IMR-90 (cell line): ENCODE results near the gene RSBN1L. TPM values are rescaled to one million over a fixed set of nuclear protein-coding genes. Genes with fewer than 3 reads are reported as not detected.
A peak's percentile ranks its signal among the peaks of the same experiment; 100 is the strongest.

Experiments used
- ATAC-seq: fragments of 200-7000 bp; cut with Tn5 transposase; 2 replicates; pipeline ENCODE4 v1.9.1; 2020; ENCODE audit warnings: low read depth, mild to moderate bottlenecking, moderate library complexity
- BruUV-seq: library from RNA; stranded (reverse); fragments of 400-500 nt; replicated peaks from 2 replicates; lab custom pipeline; 2021; lab: Mats Ljungman, UMichigan
- CTCF ChIA-PET: fragments of 300-600 bp; formaldehyde crosslinking; extraction: SDS; loops from one replicate; lab custom pipeline; 2021; ENCODE audit warnings: antibody characterized with exemption; lab: Yijun Ruan, JAX
- POLR2A ChIA-PET: fragments of 300-600 bp; sonication (Branson Sonifier 250); formaldehyde crosslinking; loops from one replicate; lab custom pipeline; 2022; ENCODE audit warnings: antibody characterized with exemption; ENCODE audit not compliant: unreplicated experiment; lab: Charles Lee
- DNase-seq: peaks from one replicate; pipeline ENCODE4 v3.0.0; 2013
- H2AFZ ChIP-seq: replicated peaks from 2 replicates; pipeline ENCODE3; 2013; ENCODE audit warnings: low read length, mild to moderate bottlenecking; ENCODE audit not compliant: poor library complexity
- H2AK5ac ChIP-seq: 2 replicates; pipeline ENCODE4 v1.6.1; 2013; ENCODE audit warnings: low read depth, low read length, inconsistent platforms
- H2AK9ac ChIP-seq: replicated peaks from 2 replicates; pipeline ENCODE3; 2013; ENCODE audit warnings: mild to moderate bottlenecking, low read depth, low read length, moderate library complexity; ENCODE audit not compliant: poor library complexity
- H2BK120ac ChIP-seq: 2 replicates; pipeline ENCODE4 v1.6.1; 2013; ENCODE audit warnings: low read depth, low read length, inconsistent platforms
- H2BK15ac ChIP-seq: 3 replicates; pipeline ENCODE4 v1.6.1; 2013; ENCODE audit warnings: low read depth, low read length, inconsistent platforms
- H2BK20ac ChIP-seq: 2 replicates; pipeline ENCODE4 v1.6.1; 2013; ENCODE audit warnings: low read depth, mild to moderate bottlenecking, inconsistent platforms, low read length, moderate library complexity
- H2BK5ac ChIP-seq: 2 replicates; pipeline ENCODE4 v1.6.1; 2013; ENCODE audit warnings: mild to moderate bottlenecking, low read depth, low read length, inconsistent platforms; ENCODE audit not compliant: poor library complexity, severe bottlenecking
- H3K14ac ChIP-seq: replicated peaks from 2 replicates; pipeline ENCODE4 v1.6.1; 2013; ENCODE audit warnings: low read depth, low read length, inconsistent platforms
- H3K18ac ChIP-seq: 2 replicates; pipeline ENCODE4 v1.6.1; 2013; ENCODE audit warnings: low read depth, low read length, control low read depth
- H3K23ac ChIP-seq: 2 replicates; pipeline ENCODE4 v1.6.1; 2013; ENCODE audit warnings: low read depth, low read length, inconsistent platforms
- H3K27ac ChIP-seq: 2 replicates; pipeline ENCODE4 v1.5.1; 2013; ENCODE audit warnings: mild to moderate bottlenecking, control low read depth, low read length; ENCODE audit not compliant: insufficient read depth
- H3K27me3 ChIP-seq: 2 replicates; pipeline ENCODE4 v1.6.1; 2013; ENCODE audit warnings: low read length; ENCODE audit not compliant: control insufficient read depth, insufficient read depth
- H3K36me3 ChIP-seq: 2 replicates; pipeline ENCODE4 v1.6.1; 2013; ENCODE audit warnings: low read length, mixed read lengths; ENCODE audit not compliant: control insufficient read depth, insufficient read depth
- H3K4ac ChIP-seq: 2 replicates; pipeline ENCODE4 v1.6.1; 2013; ENCODE audit warnings: low read depth, low read length, inconsistent platforms
- H3K4me1 ChIP-seq: 2 replicates; pipeline ENCODE4 v1.6.1; 2013; ENCODE audit warnings: low read length, mixed read lengths; ENCODE audit not compliant: control insufficient read depth, insufficient read depth
- H3K4me2 ChIP-seq: 2 replicates; pipeline ENCODE4 v1.6.1; 2013; ENCODE audit warnings: low read depth, mild to moderate bottlenecking, control low read depth, low read length, moderate library complexity
- H3K4me3 ChIP-seq: 2 replicates; pipeline ENCODE4 v1.5.1; 2013; ENCODE audit warnings: low read depth, mild to moderate bottlenecking, control low read depth, low read length, moderate library complexity; ENCODE audit not compliant: insufficient read depth
- H3K56ac ChIP-seq: 2 replicates; pipeline ENCODE4 v1.6.1; 2013; ENCODE audit warnings: low read length, inconsistent platforms; ENCODE audit not compliant: insufficient read depth; ENCODE audit errors: extremely low read depth
- H3K79me1 ChIP-seq, 2 experiments: 2 replicates each; pipeline ENCODE4 v1.6.1; 2013; ENCODE audit warnings: low read length in 2 of 2, inconsistent platforms in 1 of 2, low read depth in 1 of 2
- H3K9ac ChIP-seq: 2 replicates; pipeline ENCODE4 v1.6.1; 2013; ENCODE audit warnings: low read depth, low read length, control low read depth
- H3K9me1 ChIP-seq: 2 replicates; pipeline ENCODE4 v1.6.1; 2013; ENCODE audit warnings: low read length, inconsistent platforms; ENCODE audit not compliant: insufficient read depth
- H3K9me3 ChIP-seq: 2 replicates; pipeline ENCODE4 v1.6.1; 2013; ENCODE audit warnings: low read length; ENCODE audit not compliant: control insufficient read depth, insufficient read depth
- H4K20me1 ChIP-seq: 2 replicates; pipeline ENCODE4 v1.6.1; 2013; ENCODE audit warnings: low read length, inconsistent platforms; ENCODE audit not compliant: insufficient read depth
- H4K5ac ChIP-seq: 2 replicates; pipeline ENCODE4 v1.6.1; 2013; ENCODE audit warnings: mild to moderate bottlenecking, low read depth, low read length, control low read depth
- H4K8ac ChIP-seq, 2 experiments: 2 replicates each; pipeline ENCODE4 v1.6.1; 2013; ENCODE audit warnings: low read depth in 2 of 2, low read length in 2 of 2, control low read depth in 1 of 2, inconsistent platforms in 1 of 2
- H4K91ac ChIP-seq: 2 replicates; pipeline ENCODE4 v1.6.1; 2013; ENCODE audit warnings: low read depth, low read length, inconsistent platforms; ENCODE audit not compliant: insufficient read depth
- FOS ChIP-seq: fragments of 150-350 bp; IDR thresholded peaks from 2 replicates; pipeline ENCODE4 v1.6.1; 2016; ENCODE audit warnings: low read depth, low read length
- MAZ ChIP-seq: IDR thresholded peaks from 2 replicates; pipeline ENCODE4 v1.6.1; 2012; ENCODE audit warnings: low read depth, mild to moderate bottlenecking, low read length, improper control_type of control experiment, moderate library complexity, borderline replicate concordance
- NFE2L2 ChIP-seq: fragments of 150-350 bp; IDR thresholded peaks from 2 replicates; pipeline ENCODE4 v1.6.1; 2016; ENCODE audit warnings: low read depth, mild to moderate bottlenecking, low read length
- POLR2A ChIP-seq: IDR thresholded peaks from 2 replicates; pipeline ENCODE4 v1.6.1; 2012; ENCODE audit warnings: mild to moderate bottlenecking, low read depth, low read length
- RFX5 ChIP-seq: IDR thresholded peaks from 2 replicates; pipeline ENCODE4 v1.8.0; 2012; ENCODE audit warnings: low read depth, mild to moderate bottlenecking, low read length, moderate library complexity
- SMC3 ChIP-seq: fragments of 150-350 bp; IDR thresholded peaks from 2 replicates; pipeline ENCODE4 v1.6.1; 2016; ENCODE audit warnings: low read depth, mild to moderate bottlenecking, antibody characterized with exemption, low read length, moderate library complexity
- WGBS, 2 experiments: methylation state at CpG; one replicate each; pipeline versions ENCODE4 v1.1.5 to v1.1.7; 2013; ENCODE audit warnings: missing lambda C conversion rate in 2 of 2; ENCODE audit not compliant: insufficient read length in 1 of 2; ENCODE audit errors: extremely low coverage in 2 of 2; 5-methylcytosine and 5-hydroxymethylcytosine counted together
- dilution Hi-C: fragments of 300-500 bp; cut with HindIII; formaldehyde crosslinking; loops from one replicate; pipeline ENCODE4 v1.14.3; 2018; ENCODE audit warnings: low sequenced_read_pairs; ENCODE audit not compliant: unreplicated experiment
- in situ Hi-C: fragments of 300-500 bp; cut with MboI; formaldehyde crosslinking; loops from 3 replicates; pipeline ENCODE4 v1.14.3; 2019; ENCODE audit warnings: low sequenced_read_pairs, inconsistent platforms, mixed read lengths
- intact Hi-C: fragments of 100-400 bp; cut with micrococcal nuclease; formaldehyde crosslinking; loops from 2 replicates; pipeline ENCODE4 v1.10.0; 2022
- polyA plus RNA-seq, 3 experiments: library from polyadenylated mRNA; depleted of rRNA; stranded (reverse); fragments of >200 nt; gene quantifications; 2 replicates each; pipeline ENCODE4 v1.2.3, GENCODE V29; 2012; ENCODE audit warnings: low replicate concordance in 1 of 3
- total RNA-seq: library from RNA; depleted of rRNA; stranded (reverse); fragments of >200 nt; gene quantifications from 2 replicates; pipeline ENCODE4 v1.2.3, GENCODE V29; 2012
- TF ChIP-seq, protein P1 (sequence below): conservative IDR thresholded peaks from 2 replicates; pipeline ENCODE4 v1.5.1; 2012; ENCODE audit warnings: mild to moderate bottlenecking, low read depth, low read length, improper control_type of control experiment

The RSBN1L gene
- total and polyA plus RNA-seq, 2 of the 4 experiments (the other 2 are of a cell fraction) = 7.8 to 14.7 TPM

- dilution Hi-C loops (no loop called here), in situ Hi-C loops (no loop called here), intact Hi-C loops (loop anchor here (5.0 kb wide), 1 partner anchor 38 kb away; no protein-coding TSS in a partner anchor)
- peaks cover 11 to 55% of the 10 kb centered on the region in 2 experiments for H3K79me1 ChIP-seq
- H2BK20ac ChIP-seq = no peak overlapping the region
- DNase-seq = no peak
- H4K91ac ChIP-seq = no peak overlapping the region
- no peaks in the 10 kb centered on the region for H3K9me3 ChIP-seq
- no peak overlapping the region for H4K5ac ChIP-seq
- H2BK5ac ChIP-seq = no peak overlapping the region
- no peak for ATAC-seq
- H2BK120ac ChIP-seq = no peak overlapping the region
- H3K27me3 ChIP-seq = no peaks in the 10 kb centered on the region
- H2AK5ac ChIP-seq = no peak overlapping the region
- no peak overlapping the region for H2BK15ac ChIP-seq
- H3K18ac ChIP-seq = no peak overlapping the region
- H4K8ac ChIP-seq = no peak overlapping the region
- H4K20me1 ChIP-seq = peaks cover 37% of the 10 kb centered on the region; the same call in 1 of the 2 replicates
- H2AFZ ChIP-seq = no peak overlapping the region
- no peak overlapping the region for H3K9ac ChIP-seq
- ChIA-PET CTCF (interaction anchor here (0.6 kb wide), 1 partner anchor 17 kb away, joined by 4 read pairs; no protein-coding TSS in a partner anchor), POLR2A (no interaction called here)
- no peak overlapping the region for H3K14ac ChIP-seq
- H3K4me2 ChIP-seq = peak overlapping the region; percentile 62; the same call in 1 of the 2 replicates
- no peak for TF ChIP-seq FOS
- TF ChIP-seq SMC3 = no peak
- no peak for TF ChIP-seq RFX5
- no peak for TF ChIP-seq NFE2L2
- no peak for TF ChIP-seq POLR2A
- no peak for TF ChIP-seq MAZ
- TF ChIP-seq, protein P1, sequence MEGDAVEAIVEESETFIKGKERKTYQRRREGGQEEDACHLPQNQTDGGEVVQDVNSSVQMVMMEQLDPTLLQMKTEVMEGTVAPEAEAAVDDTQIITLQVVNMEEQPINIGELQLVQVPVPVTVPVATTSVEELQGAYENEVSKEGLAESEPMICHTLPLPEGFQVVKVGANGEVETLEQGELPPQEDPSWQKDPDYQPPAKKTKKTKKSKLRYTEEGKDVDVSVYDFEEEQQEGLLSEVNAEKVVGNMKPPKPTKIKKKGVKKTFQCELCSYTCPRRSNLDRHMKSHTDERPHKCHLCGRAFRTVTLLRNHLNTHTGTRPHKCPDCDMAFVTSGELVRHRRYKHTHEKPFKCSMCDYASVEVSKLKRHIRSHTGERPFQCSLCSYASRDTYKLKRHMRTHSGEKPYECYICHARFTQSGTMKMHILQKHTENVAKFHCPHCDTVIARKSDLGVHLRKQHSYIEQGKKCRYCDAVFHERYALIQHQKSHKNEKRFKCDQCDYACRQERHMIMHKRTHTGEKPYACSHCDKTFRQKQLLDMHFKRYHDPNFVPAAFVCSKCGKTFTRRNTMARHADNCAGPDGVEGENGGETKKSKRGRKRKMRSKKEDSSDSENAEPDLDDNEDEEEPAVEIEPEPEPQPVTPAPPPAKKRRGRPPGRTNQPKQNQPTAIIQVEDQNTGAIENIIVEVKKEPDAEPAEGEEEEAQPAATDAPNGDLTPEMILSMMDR = no peak
- peaks cover 1% of the 10 kb centered on the region; the same call in 1 of the 2 replicates for H3K4me1 ChIP-seq
- H3K4me3 ChIP-seq = no peak overlapping the region
- BruUV-seq = TSS peak; percentile 15
- no peak overlapping the region for H2AK9ac ChIP-seq
- no peak overlapping the region for H3K4ac ChIP-seq
- H3K23ac ChIP-seq = no peak overlapping the region
- no CpG with 5 or more reads among the region's 2 CpGs for WGBS, 2 experiments
- no peak overlapping the region for H3K27ac ChIP-seq
- H3K56ac ChIP-seq = no peak overlapping the region
- no peaks in the 10 kb centered on the region for H3K36me3 ChIP-seq
- H3K9me1 ChIP-seq = no peaks in the 10 kb centered on the region
These were observed 2.8 kb downstream of the RSBN1L start for GRCh38 chr7:77699056-77699455.
